ENCODE data around the gene RCN2.
"Not testable (repeated sequence)": the region's sequence is repeated elsewhere in the genome, so short reads cannot be mapped to it uniquely, and the experiment has no call there.

DNA sequence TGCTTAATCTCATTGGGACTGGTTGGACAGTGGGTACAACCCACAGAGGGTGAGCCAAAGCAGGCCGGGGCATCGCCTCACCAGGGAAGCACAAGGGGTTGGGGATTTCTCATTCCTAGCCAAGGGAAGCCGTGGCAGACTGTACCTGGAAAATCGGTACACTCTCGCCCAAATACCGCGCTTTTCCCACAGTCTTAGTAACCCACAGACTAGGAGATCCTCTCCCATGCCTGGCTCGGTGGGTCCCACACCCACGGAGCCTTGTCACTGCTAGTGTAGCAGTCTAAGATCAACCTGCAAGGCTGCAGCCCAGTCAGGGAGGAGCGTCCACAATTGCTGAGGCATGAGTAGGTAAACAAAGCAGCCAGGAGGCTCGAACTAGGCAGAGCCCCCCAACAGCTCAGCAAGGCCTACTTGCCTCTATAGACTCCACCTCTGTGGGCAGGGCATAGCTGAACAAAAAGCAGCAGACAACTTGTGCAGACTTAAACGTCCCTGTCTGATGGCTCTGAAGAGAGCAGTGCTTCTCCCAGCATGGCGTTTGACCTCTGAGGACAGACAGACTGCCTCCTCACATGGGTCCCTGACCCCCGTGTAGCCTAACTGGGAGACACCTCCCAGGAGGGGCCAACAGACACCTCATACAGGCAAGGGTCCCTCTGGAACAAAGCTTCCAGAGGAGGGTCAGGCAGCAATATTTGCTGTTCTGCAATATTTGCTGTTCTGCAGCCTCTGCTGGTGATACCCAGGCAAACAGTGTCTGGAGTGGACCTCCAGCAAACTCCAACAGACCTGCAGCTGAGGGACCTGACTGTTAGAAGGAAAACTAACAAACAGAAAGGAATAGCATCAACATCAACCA, 44.0 kb upstream of the RCN2 start:
- TF ChIP-seq, protein P1, sequence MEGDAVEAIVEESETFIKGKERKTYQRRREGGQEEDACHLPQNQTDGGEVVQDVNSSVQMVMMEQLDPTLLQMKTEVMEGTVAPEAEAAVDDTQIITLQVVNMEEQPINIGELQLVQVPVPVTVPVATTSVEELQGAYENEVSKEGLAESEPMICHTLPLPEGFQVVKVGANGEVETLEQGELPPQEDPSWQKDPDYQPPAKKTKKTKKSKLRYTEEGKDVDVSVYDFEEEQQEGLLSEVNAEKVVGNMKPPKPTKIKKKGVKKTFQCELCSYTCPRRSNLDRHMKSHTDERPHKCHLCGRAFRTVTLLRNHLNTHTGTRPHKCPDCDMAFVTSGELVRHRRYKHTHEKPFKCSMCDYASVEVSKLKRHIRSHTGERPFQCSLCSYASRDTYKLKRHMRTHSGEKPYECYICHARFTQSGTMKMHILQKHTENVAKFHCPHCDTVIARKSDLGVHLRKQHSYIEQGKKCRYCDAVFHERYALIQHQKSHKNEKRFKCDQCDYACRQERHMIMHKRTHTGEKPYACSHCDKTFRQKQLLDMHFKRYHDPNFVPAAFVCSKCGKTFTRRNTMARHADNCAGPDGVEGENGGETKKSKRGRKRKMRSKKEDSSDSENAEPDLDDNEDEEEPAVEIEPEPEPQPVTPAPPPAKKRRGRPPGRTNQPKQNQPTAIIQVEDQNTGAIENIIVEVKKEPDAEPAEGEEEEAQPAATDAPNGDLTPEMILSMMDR (conservative IDR thresholded peaks at IDR 0.05) = not testable (repeated sequence)
- not testable (repeated sequence) for TF ChIP-seq ZFX (IDR thresholded peaks at IDR 0.05)
